Heart right ventricle (tissue), 16 donors: ENCODE data around the gene ITIH5. TPM values are rescaled to one million over a fixed set of nuclear protein-coding genes. Genes with fewer than 3 reads are reported as not detected.

Source experiments
- ATAC-seq, 8 donors: fragments of 200-7000 bp; cut with Tn5 transposase; one replicate each; pipeline ENCODE4 v1.9.1; 2020; ENCODE audit warnings: mild to moderate bottlenecking in 8 of 8, moderate library complexity in 8 of 8, moderate number of reproducible peaks in 1 of 8
- DNase-seq, 2 donors: peaks; one replicate each; pipeline ENCODE4 v3.0.0-alpha.2; 2020
- H3K27ac ChIP-seq, 10 donors: fragments of 200-600 bp; sonication (generic) in 2 of 10; one replicate each; pipeline versions ENCODE4 v1.5.0 to v1.8.0; 2020 to 2022; ENCODE audit warnings: mild to moderate bottlenecking in 3 of 10
- H3K27me3 ChIP-seq, 7 donors: fragments of 200-600 bp; one replicate each; pipeline ENCODE4 v1.8.0; 2021 to 2022; ENCODE audit warnings: mild to moderate bottlenecking in 2 of 7
- H3K36me3 ChIP-seq, 9 donors: fragments of 200-600 bp; sonication (generic) in 1 of 9; one replicate each; pipeline versions ENCODE4 v1.5.0 to v1.8.0; 2020 to 2022; ENCODE audit warnings: mild to moderate bottlenecking in 2 of 9
- H3K4me1 ChIP-seq, 9 donors: fragments of 200-600 bp; sonication (generic) in 1 of 9; one replicate each; pipeline versions ENCODE4 v1.5.0 to v1.8.0; 2020 to 2022; ENCODE audit warnings: mild to moderate bottlenecking in 4 of 9
- H3K4me3 ChIP-seq, 10 donors: fragments of 200-600 bp; sonication (generic) in 2 of 10; one replicate each; pipeline versions ENCODE4 v1.5.0 to v1.8.0; 2020 to 2022; ENCODE audit warnings: mild to moderate bottlenecking in 7 of 10, moderate library complexity in 2 of 10
- H3K9me3 ChIP-seq, 11 donors: fragments of 200-600 bp in 10 of 11; sonication (generic) in 2 of 11; one replicate each; pipeline versions ENCODE4 v1.5.0 to v1.8.0; 2013 to 2022; ENCODE audit warnings: mild to moderate bottlenecking in 2 of 11, control low read depth in 1 of 11, moderate library complexity in 1 of 11
- WGBS, 2 donors: extraction: QIAGEN DNeasy Blood & Tissue Kit; methylation state at CpG; one replicate each; pipeline ENCODE4 v1.1.7; 2013; ENCODE audit warnings: inconsistent platforms in 1 of 2; 5-methylcytosine and 5-hydroxymethylcytosine counted together
- intact Hi-C, 10 donors: fragments of 100-400 bp; cut with DNase I; formaldehyde crosslinking; loops; one replicate each; pipeline versions ENCODE4 v1.11.1 to v1.14.2; 2022
- polyA plus RNA-seq, 2 donors: library from polyadenylated mRNA; stranded (reverse); fragments of 200-250 nt; gene quantifications; one replicate each; pipeline ENCODE4 v1.2.3, GENCODE V29; 2013
- total RNA-seq, 10 donors: library from RNA; stranded (reverse); fragmentation: NEBNext Ultra II Directional in 3 of 10; extraction: Animal tissue kit (Norgen Biotek cat#: 25700) in 3 of 10; gene quantifications; one replicate each; pipeline versions ENCODE4 v1.2.1 to v1.2.4, GENCODE V29; 2021 to 2023
- TF ChIP-seq, protein P1 (sequence below), 9 donors: fragments of 200-600 bp; sonication (generic) in 2 of 9; IDR thresholded peaks; one replicate each; pipeline versions ENCODE4 v1.5.0 to v1.8.0; 2021 to 2022; ENCODE audit warnings: antibody characterized with exemption in 9 of 9, mild to moderate bottlenecking in 5 of 9, moderate library complexity in 1 of 9
- donor health status: Arrhythmogenic right ventricular cardiomyopathy.
- donor health status: ischemic (EF 13 %, LVEDD 7.1; RV severe dilation, severe dysfunction).
- donor health status: healthy with polysubstance abuse.
- donor health status: DM: no; HTN: yes; CAD: no.
- donor health status: DM: no; HTN: no; CAD: no.
- donor health status: ischemic (EF 25% LVEDD 6.9; RV normal size, moderate dysfunction).
- donor health status: ischemic (EF 25% LVEDD 5.7; RV mildly dilated, moderate dysfunction).
- donor health status: healthy.
- donor health status: DM: yes; HTN: yes; CAD: no.
- donor health status: Ischemic cardiomyopathy.
- donor health status: ischemic (EF 35%, LVEDD 5.7; RV mildly dilated, moderate dysfunction).
- donor health status: nonischemic (EF 11% LVEDD 7.7; RV severe dilation, severe dysfunction).
- donor health status: DM: yes; HTN: yes; CAD: no.
- donor health status: PGD.
- donor health status: ischemic (EF 29% LVEDD 5.4; RV normal size, mild dysfunction).
- donor health status: nonischemic (EF 23%, LVEDD 6.1; RV moderate dilation, normal function).

Gene ITIH5
- total and polyA plus RNA-seq, 12 donors = 2.8 to 21.3 (median 12.2) TPM

DNA sequence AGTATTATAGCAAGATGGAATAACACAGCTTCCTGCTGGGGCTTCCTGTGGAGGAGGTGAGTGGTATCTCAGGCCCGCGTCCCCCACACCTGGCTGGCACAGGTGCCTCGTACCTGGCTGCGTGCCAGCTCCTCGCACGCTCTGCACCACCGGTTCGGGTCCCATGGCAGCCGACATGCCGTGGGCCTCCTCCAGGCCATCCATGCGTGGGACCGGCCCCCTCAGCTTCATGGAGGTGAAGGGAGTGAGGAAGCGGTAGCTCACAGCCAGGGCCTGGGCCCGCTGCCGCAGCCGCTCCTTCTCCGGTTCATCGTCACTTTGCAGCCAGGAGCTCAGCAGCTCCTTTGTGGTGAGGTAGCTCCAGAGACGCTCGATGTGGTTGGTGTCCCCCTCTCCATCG is 90.4 kb downstream of the ITIH5 start:
- H3K27me3 ChIP-seq = no peaks in the 10 kb centered on the region
- TF ChIP-seq, protein P1, sequence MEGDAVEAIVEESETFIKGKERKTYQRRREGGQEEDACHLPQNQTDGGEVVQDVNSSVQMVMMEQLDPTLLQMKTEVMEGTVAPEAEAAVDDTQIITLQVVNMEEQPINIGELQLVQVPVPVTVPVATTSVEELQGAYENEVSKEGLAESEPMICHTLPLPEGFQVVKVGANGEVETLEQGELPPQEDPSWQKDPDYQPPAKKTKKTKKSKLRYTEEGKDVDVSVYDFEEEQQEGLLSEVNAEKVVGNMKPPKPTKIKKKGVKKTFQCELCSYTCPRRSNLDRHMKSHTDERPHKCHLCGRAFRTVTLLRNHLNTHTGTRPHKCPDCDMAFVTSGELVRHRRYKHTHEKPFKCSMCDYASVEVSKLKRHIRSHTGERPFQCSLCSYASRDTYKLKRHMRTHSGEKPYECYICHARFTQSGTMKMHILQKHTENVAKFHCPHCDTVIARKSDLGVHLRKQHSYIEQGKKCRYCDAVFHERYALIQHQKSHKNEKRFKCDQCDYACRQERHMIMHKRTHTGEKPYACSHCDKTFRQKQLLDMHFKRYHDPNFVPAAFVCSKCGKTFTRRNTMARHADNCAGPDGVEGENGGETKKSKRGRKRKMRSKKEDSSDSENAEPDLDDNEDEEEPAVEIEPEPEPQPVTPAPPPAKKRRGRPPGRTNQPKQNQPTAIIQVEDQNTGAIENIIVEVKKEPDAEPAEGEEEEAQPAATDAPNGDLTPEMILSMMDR (IDR thresholded peaks at IDR 0.05) = no peak
- no peak overlapping the region for H3K27ac ChIP-seq
- H3K4me3 ChIP-seq = no peak overlapping the region
- H3K36me3 ChIP-seq = peaks cover 0 to 54% (median 0%) of the 10 kb centered on the region in 9 donors
- peaks cover 0 to 9% (median 0%) of the 10 kb centered on the region in 9 donors for H3K4me1 ChIP-seq
- DNase-seq (no peak), ATAC-seq (no peak)
- intact Hi-C loops = no loop called here
- no peaks in the 10 kb centered on the region for H3K9me3 ChIP-seq
- 88 to 95% methylated on average over 21 of the region's 21 CpGs for WGBS, 2 donors

DNA sequence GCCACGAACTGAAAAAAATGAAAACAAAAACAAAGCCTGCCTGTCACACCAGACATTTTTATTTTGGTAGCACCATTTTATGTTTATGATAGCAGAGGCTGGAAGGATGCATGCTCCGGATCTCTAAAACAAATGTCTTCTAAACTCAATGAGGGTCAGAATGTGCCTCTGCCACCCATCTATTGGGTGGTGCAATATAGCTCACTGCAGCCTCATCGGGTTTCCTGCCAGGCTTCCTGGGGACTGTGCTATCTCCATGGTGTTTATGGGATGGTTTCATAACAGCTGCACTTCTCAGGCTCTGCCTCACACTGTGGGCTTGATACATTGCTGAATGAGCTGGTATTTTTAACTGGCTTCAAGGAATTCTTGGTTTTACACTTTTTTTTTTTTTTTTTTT is 94.4 kb downstream of the ITIH5 start:
- peaks cover 0 to 9% (median 0%) of the 10 kb centered on the region in 9 donors for H3K4me1 ChIP-seq
- intact Hi-C loops = no loop called here
- ATAC-seq (peak in 6 of 8 donors; percentile 45 to 82 (median 73)), DNase-seq (no peak)
- peak overlapping the region in 1 of 10 donors; percentile 26 for H3K27ac ChIP-seq
- H3K36me3 ChIP-seq = peaks cover 0 to 50% (median 0%) of the 10 kb centered on the region in 9 donors
- WGBS, 2 donors = 42 to 56% methylated on average over 3 of the region's 3 CpGs
- no peaks in the 10 kb centered on the region for H3K27me3 ChIP-seq
- TF ChIP-seq, protein P1 (IDR thresholded peaks at IDR 0.05) = no peak
- no peaks in the 10 kb centered on the region for H3K9me3 ChIP-seq
- H3K4me3 ChIP-seq = no peak overlapping the region

DNA sequence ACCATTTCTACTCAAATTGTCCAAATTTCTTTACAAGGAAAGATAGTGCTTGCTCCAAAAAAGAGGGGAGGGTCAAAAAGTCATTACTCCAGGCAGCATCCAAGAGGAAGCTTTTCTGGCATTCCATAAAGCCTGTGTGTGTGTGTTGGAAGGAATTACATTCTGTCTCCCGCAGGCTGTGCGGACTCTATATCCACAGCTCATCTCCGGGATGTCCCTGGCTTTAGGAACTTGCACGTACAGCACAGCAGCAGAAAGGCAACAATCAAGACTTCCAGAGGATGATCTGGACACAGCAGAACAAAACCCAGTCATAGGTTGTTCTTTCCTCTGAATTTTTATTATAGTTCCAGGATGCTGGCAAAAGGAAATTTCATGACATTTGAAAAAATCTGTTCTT is 94.8 kb downstream of the ITIH5 start:
- intact Hi-C loops = no loop called here
- Histone ChIP-seq H3K36me3 (peaks cover 0 to 46% (median 0%) of the 10 kb centered on the region in 9 donors), H3K27ac (peak overlapping the region in 1 of 10 donors; percentile 26), H3K9me3 (no peaks in the 10 kb centered on the region), H3K27me3 (no peaks in the 10 kb centered on the region), H3K4me3 (no peak overlapping the region), H3K4me1 (peaks cover 0 to 9% (median 0%) of the 10 kb centered on the region in 9 donors)
- ATAC-seq = no peak
- WGBS, 2 donors = 50 to 61% methylated on average over 4 of the region's 4 CpGs
- TF ChIP-seq, protein P1 (IDR thresholded peaks at IDR 0.05) = no peak
- DNase-seq = no peak

DNA sequence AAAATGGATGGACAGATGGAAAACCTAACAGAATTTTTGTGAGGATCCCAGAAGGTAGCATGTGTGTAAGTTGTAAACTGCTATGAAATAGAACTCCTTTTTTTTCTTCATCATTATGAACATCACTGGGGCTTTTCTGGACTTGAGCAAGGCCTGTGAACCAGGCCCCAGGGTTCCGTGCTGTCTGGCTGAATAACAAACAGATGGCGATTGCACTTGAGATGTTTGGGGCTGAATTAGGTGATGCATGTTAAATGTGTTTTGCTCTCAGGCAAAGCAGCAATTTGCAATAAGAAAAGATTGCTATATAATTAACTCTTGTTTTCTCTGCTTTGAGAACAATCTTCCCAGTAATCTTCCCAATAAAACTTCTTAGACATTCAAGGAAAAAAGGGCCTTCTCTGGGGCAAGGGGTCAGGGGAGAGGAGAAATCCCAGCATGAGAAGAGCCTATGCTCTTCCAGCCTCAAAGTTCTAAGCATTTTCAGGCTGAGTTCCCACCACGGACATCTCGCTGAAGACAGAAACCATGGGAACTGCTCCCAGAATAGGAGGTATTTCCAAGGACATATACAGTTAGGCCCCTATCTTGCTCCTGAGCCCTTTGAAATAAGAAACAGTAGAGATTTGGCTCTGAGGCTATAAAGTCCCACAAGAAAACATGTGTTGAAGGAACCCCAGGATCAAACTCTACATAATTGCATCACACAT is 98.7 kb downstream of the ITIH5 start:
- DNase-seq (no peak), ATAC-seq (no peak)
- peaks cover 0 to 30% (median 0%) of the 10 kb centered on the region in 9 donors for H3K36me3 ChIP-seq
- no peaks in the 10 kb centered on the region for H3K27me3 ChIP-seq
- H3K4me1 ChIP-seq = peaks cover 6 to 24% (median 13%) of the 10 kb centered on the region in 9 donors
- intact Hi-C loops = no loop called here
- H3K4me3 ChIP-seq = no peak overlapping the region
- H3K9me3 ChIP-seq = no peaks in the 10 kb centered on the region
- TF ChIP-seq, protein P1 (IDR thresholded peaks at IDR 0.05) = no peak
- whole genome bisulfite sequencing, 2 donors = 89 to 92% methylated on average over 4 of the region's 4 CpGs
- no peak overlapping the region for H3K27ac ChIP-seq
